Breast epithelium (tissue), 4 donors: ENCODE data around the gene CLEC9A. TPM values are rescaled to one million over a fixed set of nuclear protein-coding genes. Genes with fewer than 3 reads are reported as not detected.
A peak's percentile ranks its signal among the peaks of the same experiment; 100 is the strongest.

Experiments
- DNase-seq, 2 donors: peaks; one replicate each; pipeline ENCODE4 v3.0.0-alpha.2; 2019; ENCODE audit warnings: low spot score in 2 of 2
- H3K27ac ChIP-seq, 2 donors: fragments of 200-600 bp; sonication (generic) in 1 of 2; one replicate each; pipeline ENCODE4 v1.5.1; 2016 to 2019; ENCODE audit warnings: mild to moderate bottlenecking in 1 of 2
- H3K27me3 ChIP-seq, 2 donors: fragments of 200-600 bp; sonication (generic) in 1 of 2; one replicate each; pipeline versions ENCODE4 v1.5.1 to v1.6.0; 2017 to 2019; ENCODE audit warnings: control low read depth in 1 of 2, mild to moderate bottlenecking in 1 of 2
- H3K36me3 ChIP-seq: fragments of 200-600 bp; one replicate; pipeline ENCODE4 v1.5.1; 2019
- H3K4me1 ChIP-seq, 2 donors: fragments of 200-600 bp; sonication (generic); one replicate each; pipeline ENCODE4 v1.5.1; 2016 to 2019; ENCODE audit warnings: control low read depth in 1 of 2
- H3K4me3 ChIP-seq, 3 donors: fragments of 200-600 bp; sonication (generic); 1 replicate in 2 of 3; 2 replicates in 1 of 3; pipeline ENCODE4 v1.5.1; 2016 to 2019; ENCODE audit warnings: mild to moderate bottlenecking in 3 of 3, moderate library complexity in 2 of 3
- H3K9me3 ChIP-seq, 2 donors: fragments of 200-600 bp; sonication (generic) in 1 of 2; one replicate each; pipeline ENCODE4 v1.5.1; 2016 to 2019; ENCODE audit warnings: control low read depth in 1 of 2
- CTCF ChIP-seq, 3 donors: fragments of 450-650 bp; IDR thresholded peaks; one replicate each; pipeline ENCODE4 v1.5.1; 2016 to 2017; ENCODE audit warnings: antibody characterized with exemption in 3 of 3, mild to moderate bottlenecking in 3 of 3, moderate library complexity in 3 of 3
- POLR2A ChIP-seq: fragments of 450-650 bp; IDR thresholded peaks from one replicate; pipeline ENCODE4 v1.6.1; 2016; ENCODE audit warnings: antibody characterized with exemption, mild to moderate bottlenecking, moderate library complexity
- POLR2AphosphoS5 ChIP-seq, 3 donors: sonication (generic); formaldehyde crosslinking; IDR thresholded peaks; one replicate each; pipeline ENCODE4 v1.6.1; 2017; ENCODE audit warnings: antibody characterized with exemption in 3 of 3
- intact Hi-C: fragments of 100-400 bp; cut with DNase I; formaldehyde crosslinking; loops from one replicate; pipeline ENCODE4 v1.15.1; 2023; ENCODE audit warnings: low total_unique reads
- total RNA-seq, 3 donors: library from RNA; depleted of rRNA; stranded (reverse); fragments of >200 nt; gene quantifications; one replicate each; pipeline ENCODE4 v1.1.0, GENCODE V29; 2016

The CLEC9A gene
- total RNA-seq, 3 donors from 2014 or later = not detected

- intact Hi-C loops = loop anchor here (10.0 kb wide), 1 partner anchor 101 kb away; the partner anchor contains the start of gene CLEC7A
- H3K27ac ChIP-seq = no peak overlapping the region
- no peak overlapping the region for H3K4me3 ChIP-seq
- no peaks in the 10 kb centered on the region for H3K36me3 ChIP-seq
- H3K27me3 ChIP-seq = no peaks in the 10 kb centered on the region
- H3K4me1 ChIP-seq = no peaks in the 10 kb centered on the region
- no peak for TF ChIP-seq POLR2A
- peak in 2 of 3 donors; percentile 49 to 56 for TF ChIP-seq CTCF (IDR thresholded peaks at IDR 0.05)
- no peak for TF ChIP-seq POLR2AphosphoS5 (IDR thresholded peaks at IDR 0.05)
- no peaks in the 10 kb centered on the region for H3K9me3 ChIP-seq
- DNase-seq = no peak
Measured at GRCh38 chr12:10033783-10034545, 3.5 kb downstream of the CLEC9A start.

DNA sequence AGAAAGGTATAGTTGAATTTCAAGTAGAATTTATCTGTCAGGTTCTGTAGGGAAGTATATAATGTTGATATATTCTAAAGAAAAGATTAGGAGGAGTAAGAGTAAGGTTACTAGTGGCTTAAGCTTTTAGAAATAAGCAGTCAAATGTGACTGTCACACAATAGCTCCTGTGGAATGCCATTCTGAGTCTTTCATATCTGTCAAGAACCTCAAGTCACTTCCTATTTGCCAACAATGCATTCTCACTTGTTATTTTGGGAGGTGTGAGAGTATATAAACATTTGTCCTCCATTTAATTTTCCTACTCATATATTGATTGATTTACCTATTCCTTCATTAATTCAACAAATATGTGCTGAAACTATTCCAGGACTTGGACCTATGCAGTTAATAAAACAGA lies 11.7 kb downstream of the CLEC9A start:
- no peak for DNase-seq
- TF ChIP-seq POLR2A (no peak), POLR2AphosphoS5 (IDR thresholded peaks at IDR 0.05) (no peak), CTCF (IDR thresholded peaks at IDR 0.05) (no peak)
- Histone ChIP-seq H3K9me3 (no peaks in the 10 kb centered on the region), H3K27me3 (no peaks in the 10 kb centered on the region), H3K27ac (no peak overlapping the region), H3K4me1 (no peaks in the 10 kb centered on the region), H3K4me3 (no peak overlapping the region), H3K36me3 (no peaks in the 10 kb centered on the region)
- intact Hi-C loops = no loop called here

DNA sequence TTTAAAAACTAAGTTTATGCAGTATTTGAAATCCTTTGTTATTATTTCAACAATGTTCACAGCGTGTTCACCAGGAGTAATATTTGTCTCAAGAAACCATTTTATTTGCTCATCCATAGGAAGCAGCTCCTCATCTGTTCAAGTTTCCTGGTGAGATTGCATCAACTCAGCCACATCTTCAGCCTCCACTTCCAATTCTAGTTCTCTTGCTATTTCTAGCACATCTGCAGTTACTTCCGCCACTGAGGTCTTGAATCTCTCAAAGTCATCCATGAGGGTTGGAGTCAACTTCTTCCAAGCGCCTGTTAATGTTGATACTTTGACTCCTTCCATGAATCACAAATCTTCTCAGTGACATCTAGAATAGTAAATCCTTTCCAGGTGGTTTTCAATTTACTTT lies 18.0 kb downstream of the CLEC9A start:
- Histone ChIP-seq H3K27me3 (no peaks in the 10 kb centered on the region), H3K36me3 (no peaks in the 10 kb centered on the region), H3K4me1 (no peaks in the 10 kb centered on the region), H3K4me3 (no peak overlapping the region), H3K9me3 (no peaks in the 10 kb centered on the region), H3K27ac (no peak overlapping the region)
- TF ChIP-seq POLR2A (no peak), POLR2AphosphoS5 (IDR thresholded peaks at IDR 0.05) (no peak), CTCF (IDR thresholded peaks at IDR 0.05) (no peak)
- no peak for DNase-seq
- intact Hi-C loops = no loop called here

GRCh38 chr12:10052193-10052913 lies 21.9 kb downstream of the CLEC9A start:
- H3K27ac ChIP-seq = no peak overlapping the region
- no peak for DNase-seq
- H3K36me3 ChIP-seq = no peaks in the 10 kb centered on the region
- H3K9me3 ChIP-seq = no peaks in the 10 kb centered on the region
- TF ChIP-seq POLR2A (no peak), POLR2AphosphoS5 (IDR thresholded peaks at IDR 0.05) (no peak), CTCF (IDR thresholded peaks at IDR 0.05) (no peak)
- no peaks in the 10 kb centered on the region for H3K27me3 ChIP-seq
- H3K4me1 ChIP-seq = no peaks in the 10 kb centered on the region
- intact Hi-C loops = no loop called here
- no peak overlapping the region for H3K4me3 ChIP-seq

GRCh38 chr12:10058387-10058786 lies 27.9 kb downstream of the CLEC9A start:
- Histone ChIP-seq H3K9me3 (no peaks in the 10 kb centered on the region), H3K27me3 (no peaks in the 10 kb centered on the region), H3K4me3 (no peak overlapping the region), H3K36me3 (no peaks in the 10 kb centered on the region), H3K4me1 (no peaks in the 10 kb centered on the region), H3K27ac (no peak overlapping the region)
- TF ChIP-seq POLR2AphosphoS5 (IDR thresholded peaks at IDR 0.05) = no peak
- TF ChIP-seq CTCF (IDR thresholded peaks at IDR 0.05) = no peak
- TF ChIP-seq POLR2A = no peak
- DNase-seq = no peak
- intact Hi-C loops = no loop called here
